ENCODE results near the gene FASLG. TPM values are rescaled to one million over a fixed set of nuclear protein-coding genes. Genes with fewer than 3 reads are reported as not detected.

Gene FASLG
- total RNA-seq, 1 experiment from 2014 or later = not detected

- ChIA-PET CTCF (no interaction called here), POLR2A (interaction anchor here (0.7 kb wide), 1 partner anchor 1097 kb away, joined by 11 read pairs; no protein-coding TSS in a partner anchor)
- no TSS peak for BruUV-seq (replicated peaks)
- ATAC-seq = no peak
- Histone ChIP-seq H3K27ac (ENCODE audit: low read length) (no peak overlapping the region), H3K36me3 (ENCODE audit: control insufficient read depth, insufficient read depth, low read length) (no peaks in the 10 kb centered on the region), H3K4me3 (ENCODE audit: low read depth in 2 of 2, low read length in 2 of 2) (no peak overlapping the region), H3K27me3 (ENCODE audit: control insufficient read depth, insufficient read depth, low read length) (no peaks in the 10 kb centered on the region), H3K9me3 (ENCODE audit: control insufficient read depth, insufficient read depth, low read depth, low read length) (no peaks in the 10 kb centered on the region; the same call in 1 of the 2 replicates), H3K4me1 (ENCODE audit: control insufficient read depth, insufficient read depth, low read length) (no peaks in the 10 kb centered on the region)
- TF ChIP-seq SIN3A (IDR thresholded peaks at IDR 0.05; ENCODE audit: borderline replicate concordance, insufficient read depth, low read depth, low read length) = no peak
- no peak for TF ChIP-seq POLR2AphosphoS5 (IDR thresholded peaks at IDR 0.05; ENCODE audit: low read depth, low read length)
- no peak for TF ChIP-seq CTCF (IDR thresholded peaks at IDR 0.05)
- no peak for TF ChIP-seq REST (IDR thresholded peaks at IDR 0.05; ENCODE audit: insufficient read depth in 1 of 2, low read depth in 2 of 2, low read length in 1 of 2)
- no peak for TF ChIP-seq TCF7L2 (IDR thresholded peaks at IDR 0.05; ENCODE audit: low read depth, low read length)
- no peak for DNase-seq (ENCODE audit: low read depth, low spot score)
- intact Hi-C loops (cut with micrococcal nuclease; ENCODE audit: unreplicated experiment) (no loop called here), in situ Hi-C loops (cut with HindIII; ENCODE audit: low pct_unique_long_range_greater_than_20kb, low sequenced_read_pairs) (no loop called here)
Measured at GRCh38 chr1:172629638-172630037, 29.3 kb upstream of the FASLG start.

- ChIA-PET POLR2A (no interaction called here), CTCF (no interaction called here)
- no peaks in the 10 kb centered on the region for H3K36me3 ChIP-seq (ENCODE audit: control insufficient read depth, insufficient read depth, low read length)
- in situ Hi-C loops (cut with HindIII; ENCODE audit: low pct_unique_long_range_greater_than_20kb, low sequenced_read_pairs) = no loop called here
- no TSS peak for BruUV-seq (replicated peaks)
- no peak for ATAC-seq
- intact Hi-C loops (cut with micrococcal nuclease; ENCODE audit: unreplicated experiment) = no loop called here
- no peaks in the 10 kb centered on the region for H3K4me1 ChIP-seq (ENCODE audit: control insufficient read depth, insufficient read depth, low read length)
- no peak overlapping the region for H3K27ac ChIP-seq (ENCODE audit: low read length)
- H3K27me3 ChIP-seq (ENCODE audit: control insufficient read depth, insufficient read depth, low read length) = no peaks in the 10 kb centered on the region
- TF ChIP-seq SIN3A (IDR thresholded peaks at IDR 0.05; ENCODE audit: borderline replicate concordance, insufficient read depth, low read depth, low read length) (no peak), CTCF (IDR thresholded peaks at IDR 0.05) (no peak), TCF7L2 (IDR thresholded peaks at IDR 0.05; ENCODE audit: low read depth, low read length) (no peak), REST (IDR thresholded peaks at IDR 0.05; ENCODE audit: insufficient read depth in 1 of 2, low read depth in 2 of 2, low read length in 1 of 2) (no peak), POLR2AphosphoS5 (IDR thresholded peaks at IDR 0.05; ENCODE audit: low read depth, low read length) (no peak)
- no peaks in the 10 kb centered on the region; the same call in 1 of the 2 replicates for H3K9me3 ChIP-seq (ENCODE audit: control insufficient read depth, insufficient read depth, low read depth, low read length)
- DNase-seq (ENCODE audit: low read depth, low spot score) = no peak
- H3K4me3 ChIP-seq (ENCODE audit: low read depth in 2 of 2, low read length in 2 of 2) = no peak overlapping the region
Measured at GRCh38 chr1:172630056-172630818, 28.7 kb upstream of the FASLG start.
